T1000 (cell line): ENCODE results near the gene SLC25A11.
"Not testable (repeated sequence)": the region's sequence is repeated elsewhere in the genome, so short reads cannot be mapped to it uniquely, and the experiment has no call there.

ENCODE experiments used
- DNase-seq: peaks from one replicate; lab custom pipeline; 2025; ENCODE audit warnings: mixed read lengths; lab: John Stamatoyannopoulos, UW

SLC25A11 gene

DNA sequence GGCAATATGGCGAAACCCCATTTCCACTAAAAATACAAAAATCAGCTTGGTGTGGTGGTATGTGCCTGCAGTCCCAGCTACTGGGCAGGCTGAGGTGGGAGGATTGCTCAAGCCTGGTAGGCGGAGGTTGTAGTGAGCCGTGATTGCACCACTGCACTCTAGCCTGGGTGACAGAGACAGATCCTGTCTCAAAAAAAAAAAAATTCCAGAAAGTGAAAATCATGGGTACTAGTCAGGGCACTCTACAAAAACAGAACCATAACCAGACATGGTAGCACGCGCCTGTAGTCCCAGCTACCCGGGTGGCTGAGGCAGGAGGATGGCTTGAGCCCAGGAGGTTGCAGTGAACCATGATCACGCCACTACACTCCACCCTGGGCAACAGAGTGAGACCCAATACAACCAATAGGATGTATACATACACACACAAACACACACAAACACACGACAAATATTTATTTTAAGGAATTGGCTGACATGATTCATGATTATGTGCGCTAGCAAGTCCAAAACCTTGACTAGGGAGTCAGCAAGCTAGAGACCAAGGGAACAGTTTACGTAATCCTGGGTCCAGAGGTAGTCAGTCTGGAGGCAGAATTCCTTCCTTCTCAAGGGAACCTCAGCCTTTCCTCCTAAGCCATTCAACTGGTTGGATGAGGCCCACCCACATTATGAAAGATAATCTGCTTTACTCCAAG lies 19.3 kb downstream of the SLC25A11 start:
- no peak for DNase-seq

DNA sequence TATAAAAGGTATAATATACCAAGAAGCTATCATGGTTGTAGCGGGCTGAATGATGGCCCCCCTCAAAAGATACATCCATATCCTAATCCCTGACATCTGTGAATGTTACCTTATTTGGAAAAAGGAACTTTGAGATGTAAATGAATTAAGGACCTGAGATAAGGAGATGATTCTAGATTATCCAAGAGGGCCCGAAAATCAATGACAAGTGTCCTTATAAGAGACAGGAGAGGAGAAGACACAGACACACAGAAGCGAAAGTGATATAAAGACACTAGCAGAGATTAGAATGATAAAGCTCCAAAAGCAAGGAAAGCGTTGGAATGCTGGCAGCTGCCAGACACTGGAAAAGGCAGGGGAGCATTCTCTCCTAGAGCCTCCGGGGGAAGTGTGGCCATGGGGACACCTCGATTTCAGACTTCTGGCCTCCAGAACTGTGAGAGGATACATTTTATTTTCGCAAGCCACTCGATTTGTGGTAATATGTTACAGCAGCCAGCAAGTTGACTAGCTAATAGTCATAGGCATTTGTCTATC lies 20.3 kb downstream of the SLC25A11 start:
- no peak for DNase-seq

DNA sequence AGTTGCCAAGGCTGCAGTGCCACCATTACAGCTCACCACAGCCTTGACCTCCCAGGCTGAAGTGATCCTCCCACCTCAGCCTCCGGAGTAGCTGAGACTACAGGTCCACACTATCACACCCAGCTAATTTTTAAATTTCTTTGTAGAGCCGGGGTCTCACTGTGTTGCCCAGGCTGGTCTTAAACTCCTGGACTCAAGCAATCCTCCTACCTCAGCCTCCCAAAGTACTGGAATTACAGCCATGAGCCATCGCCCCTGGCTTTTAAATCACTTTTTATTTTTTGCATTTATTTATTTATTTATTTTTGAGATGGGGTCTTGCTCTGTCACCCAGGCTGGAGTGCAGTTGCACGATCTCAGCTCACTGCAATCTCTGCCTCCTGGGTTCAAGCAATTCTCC lies 25.3 kb downstream of the SLC25A11 start:
- DNase-seq: not testable (repeated sequence)

DNA sequence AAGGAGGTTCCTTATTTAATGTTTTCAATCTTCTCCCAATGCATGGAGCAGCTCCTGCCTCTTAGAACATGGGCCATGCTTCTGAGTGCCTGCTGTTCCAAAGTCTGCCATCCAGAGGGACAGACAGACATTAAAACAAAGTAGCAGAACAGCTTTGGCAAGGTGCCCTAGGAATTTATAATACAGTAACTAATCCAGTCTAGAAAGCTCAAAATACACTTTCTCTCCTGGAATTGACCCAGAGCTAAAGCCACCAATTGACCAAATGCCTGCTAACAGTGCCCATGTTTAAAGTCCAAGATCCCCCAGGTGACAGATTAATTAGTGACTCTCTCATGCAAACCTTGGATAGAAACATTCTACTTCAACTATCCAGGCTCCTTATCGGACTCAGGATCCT lies 25.9 kb downstream of the SLC25A11 start:
- DNase-seq: no peak

DNA sequence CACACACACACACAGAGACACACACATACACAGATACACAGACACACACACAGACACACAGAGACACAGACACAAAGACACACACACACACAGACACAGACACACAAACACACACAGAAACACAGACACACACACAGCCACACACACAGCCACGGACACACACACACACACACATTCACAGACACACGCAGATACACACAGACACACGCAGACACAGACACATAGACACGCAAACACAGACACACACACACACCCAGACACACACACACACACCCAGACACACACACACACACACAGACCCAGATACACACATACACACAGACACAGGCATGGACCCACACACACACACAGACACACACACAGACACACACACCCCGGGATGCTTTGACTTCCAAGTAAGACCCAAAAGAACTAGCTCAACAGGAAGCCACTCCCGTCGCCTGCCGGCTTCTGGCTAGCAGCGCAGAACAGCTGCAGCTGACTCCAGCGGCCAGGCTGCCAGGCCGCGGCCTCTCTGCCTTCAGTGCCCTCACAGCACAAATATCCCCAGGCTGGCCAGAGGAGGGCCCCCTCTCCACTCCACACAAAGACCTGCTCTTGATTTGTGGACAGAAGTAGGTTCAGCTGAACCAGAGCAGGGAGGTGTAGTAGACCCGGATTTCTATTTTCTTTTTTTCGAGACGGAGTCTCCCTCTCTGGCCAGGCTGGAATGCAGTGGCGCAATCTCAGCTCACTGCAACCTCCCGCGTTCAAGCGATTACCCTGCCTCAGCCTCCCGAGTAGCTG lies 30.9 kb downstream of the SLC25A11 start:
- DNase-seq: peak; percentile 47

DNA sequence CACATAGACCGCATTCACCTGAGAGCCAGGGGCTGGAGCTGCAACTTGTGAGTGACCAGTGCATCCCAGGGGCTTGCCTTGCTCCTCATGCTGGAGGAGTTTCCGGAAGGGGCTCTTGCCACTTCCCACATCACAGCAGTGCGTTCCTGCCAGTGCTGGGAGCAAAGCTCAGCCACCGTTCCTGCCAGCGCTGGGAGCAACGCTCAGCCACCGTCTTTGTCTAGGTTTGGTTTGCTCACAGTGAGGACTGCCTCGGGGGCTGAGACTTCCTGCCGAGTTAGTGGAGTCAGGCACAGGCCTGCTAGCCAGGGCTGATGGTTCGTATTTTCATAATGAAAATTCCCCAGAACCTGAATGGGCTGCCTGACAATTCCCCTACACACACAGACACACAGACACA lies 31.5 kb downstream of the SLC25A11 start:
- no peak for DNase-seq

DNA sequence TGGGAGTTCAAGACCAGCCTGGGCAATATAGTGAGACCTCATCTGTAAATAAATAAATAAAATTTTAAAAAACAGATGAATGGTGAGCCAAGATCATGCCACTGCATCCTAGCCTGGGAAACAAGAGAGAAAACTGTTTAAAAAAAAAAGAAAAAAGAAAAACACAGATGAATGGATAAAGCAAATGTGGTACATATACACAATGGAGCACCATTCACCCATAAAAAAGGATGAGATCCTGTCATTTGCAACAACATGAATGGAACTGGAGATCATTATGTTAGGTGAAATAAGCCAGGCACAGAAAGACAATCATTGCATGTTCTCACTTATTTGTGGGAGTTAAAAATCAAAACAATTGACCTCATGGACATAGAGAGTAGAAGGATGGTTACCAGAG lies 33.2 kb downstream of the SLC25A11 start:
- not testable (repeated sequence) for DNase-seq

DNA sequence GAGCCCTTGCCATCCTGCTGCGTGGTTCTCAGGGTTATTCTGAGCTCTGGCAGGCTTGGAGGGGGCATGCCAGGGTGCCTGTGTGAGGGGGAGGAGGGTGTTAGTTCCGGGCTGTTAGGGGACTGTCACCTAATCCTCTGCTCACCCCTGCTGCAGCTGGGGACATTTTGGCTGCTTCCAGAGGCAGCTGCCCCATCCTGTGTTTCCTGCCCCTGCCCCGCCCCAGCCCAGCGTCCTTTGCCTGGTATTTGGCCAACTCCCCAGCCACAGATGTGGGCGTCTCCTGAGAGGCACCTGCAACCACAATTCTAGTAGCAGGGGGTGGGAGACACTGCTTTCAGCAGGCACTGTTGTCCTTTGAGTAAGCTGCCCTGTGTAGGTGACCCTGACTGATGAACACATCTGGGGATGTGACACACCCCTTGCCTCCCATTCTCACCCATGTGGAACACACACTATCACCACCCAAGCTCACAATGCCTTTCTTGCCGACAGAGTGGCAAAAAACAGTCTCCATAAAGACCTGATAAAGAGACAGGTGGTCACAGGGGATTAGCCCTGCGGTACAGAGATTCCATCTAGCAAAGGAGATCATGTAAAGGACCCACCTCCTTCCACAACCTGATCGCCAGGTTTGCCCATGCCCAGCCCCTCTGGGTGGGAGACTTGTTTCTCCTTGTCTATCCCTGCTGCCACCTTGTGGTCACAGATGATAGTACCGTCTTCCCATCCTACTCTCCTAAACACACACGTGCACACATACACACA lies 36.6 kb downstream of the SLC25A11 start, which contains the start of gene CHRNE:
Gene CHRNE (minus strand): TSS at position 48 of the 768 bp plus-strand sequence. CDS start 35 bp downstream, at position 13.
- peak; percentile 54 for DNase-seq

DNA sequence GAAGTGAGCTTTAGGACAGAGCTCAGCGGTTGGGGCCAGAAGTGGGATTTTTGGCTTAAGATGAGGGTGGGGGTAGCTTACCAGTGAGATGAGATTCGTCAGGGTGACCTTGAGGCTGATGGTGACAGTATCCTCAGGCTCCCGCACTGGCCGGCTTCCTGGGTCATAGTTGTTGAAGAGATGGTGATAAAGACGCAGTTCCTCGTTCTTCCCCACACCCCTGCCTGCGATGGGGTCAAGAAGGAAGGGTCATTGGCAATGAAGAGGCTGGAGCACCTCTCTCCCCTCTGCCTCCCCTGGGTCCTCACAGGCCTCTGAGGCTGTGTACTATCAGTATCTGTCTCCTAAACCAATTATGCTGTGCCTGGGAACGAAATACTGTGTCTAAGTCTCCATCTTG lies 37.3 kb downstream of the SLC25A11 start:
- no peak for DNase-seq

DNA sequence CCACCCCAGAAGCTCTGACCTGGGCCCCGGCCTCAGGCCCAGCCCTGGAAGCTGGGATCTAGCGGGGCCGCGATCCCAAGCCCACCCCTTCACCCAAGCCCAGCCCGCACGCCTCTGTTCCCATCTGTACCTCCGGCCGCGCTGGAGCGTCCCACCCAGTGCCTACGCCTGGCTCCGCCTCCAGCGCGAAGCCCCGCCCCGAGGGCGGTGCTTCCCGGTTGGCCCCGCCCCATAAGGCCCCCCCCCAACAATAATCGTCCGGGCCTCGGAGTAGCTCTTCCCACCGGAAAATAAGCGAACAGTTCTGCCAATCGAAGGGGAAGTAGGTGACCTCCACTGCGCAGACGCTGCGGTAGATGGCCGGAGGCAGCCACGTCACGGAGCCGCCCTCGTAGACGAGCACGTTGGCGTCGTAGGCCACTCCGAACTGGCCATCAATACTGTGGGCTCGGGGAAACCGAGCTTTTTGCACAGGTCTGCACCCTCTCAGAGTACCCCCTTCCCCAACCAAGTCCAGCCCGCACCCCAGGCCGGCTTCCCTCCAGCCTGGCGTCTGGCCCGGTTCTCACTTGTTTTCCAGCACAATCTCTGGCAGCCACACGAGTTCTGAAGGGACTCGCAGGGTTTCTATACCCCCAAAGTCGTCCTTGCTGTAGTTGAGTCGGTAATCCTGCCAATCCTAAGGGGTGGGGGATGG lies 38.0 kb downstream of the SLC25A11 start:
- DNase-seq: no peak

DNA sequence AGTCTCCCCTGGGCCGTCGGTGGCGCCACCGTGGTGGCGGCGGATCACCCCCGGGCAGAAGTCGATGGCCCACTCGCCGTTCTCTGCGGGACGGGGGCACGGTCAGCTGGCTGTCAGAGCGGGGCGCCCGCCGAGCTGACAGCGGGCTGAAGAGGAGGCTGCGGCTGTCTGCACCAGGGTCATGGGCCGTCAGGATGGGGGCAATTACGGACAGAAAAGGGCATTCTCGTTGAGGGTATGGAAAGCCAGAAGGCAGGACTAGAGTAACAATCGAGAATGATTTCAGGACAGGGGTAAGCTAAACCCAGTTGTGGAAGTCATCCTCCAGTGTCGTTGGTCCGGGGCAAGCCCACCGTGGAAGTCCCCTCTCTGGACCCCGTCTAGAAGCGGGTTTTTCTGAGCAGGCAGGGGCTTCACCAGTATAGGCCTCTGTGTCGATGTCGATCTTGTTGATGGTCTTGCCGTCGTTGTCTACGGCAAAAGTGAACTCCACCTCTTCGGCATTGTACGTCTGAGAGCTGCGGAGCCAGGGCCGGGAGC lies 38.7 kb downstream of the SLC25A11 start:
- DNase-seq: no peak

DNA sequence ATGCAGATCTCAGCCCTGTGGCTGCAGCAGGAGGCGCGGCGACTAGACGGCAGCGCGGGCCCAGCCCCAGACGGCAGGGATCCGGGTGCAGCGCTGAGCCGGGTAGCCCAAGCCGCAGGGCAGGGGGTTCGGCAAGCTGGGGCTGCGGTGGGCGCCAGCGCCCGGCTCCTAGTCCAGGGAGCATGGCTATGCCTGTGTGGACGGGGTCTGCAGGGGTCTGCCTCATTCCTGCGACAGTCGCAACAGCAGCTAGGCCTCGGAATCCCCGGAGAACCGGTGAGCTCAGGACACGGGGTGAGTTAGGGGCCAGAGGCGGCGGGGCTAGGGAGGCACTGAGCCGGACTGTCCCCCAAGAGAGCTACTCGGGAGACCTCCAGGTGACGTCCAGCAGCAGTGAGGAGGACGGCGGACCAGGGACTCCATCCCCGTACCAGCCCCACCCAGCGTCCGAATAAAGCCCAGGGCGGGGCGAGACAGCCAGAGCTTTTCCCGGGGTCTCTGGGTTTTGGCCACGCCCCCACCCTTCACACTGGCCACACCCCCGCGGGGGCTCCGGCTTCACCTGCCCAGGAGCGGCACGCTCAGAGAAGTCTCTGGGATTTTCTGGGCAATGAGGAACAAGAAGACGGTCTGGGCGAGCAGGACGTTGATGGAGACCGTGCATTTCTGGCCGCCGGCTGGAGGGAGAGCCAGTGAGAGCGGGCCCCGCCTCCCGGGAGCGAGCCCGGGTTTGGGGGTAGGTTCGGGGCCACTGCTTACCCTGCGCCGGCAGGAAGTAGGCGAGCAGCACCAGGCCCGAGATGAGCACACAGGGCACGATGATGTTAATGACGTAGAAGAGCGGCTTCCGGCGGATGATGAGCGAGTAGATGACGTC lies 39.4 kb downstream of the SLC25A11 start:
- DNase-seq: no peak

DNA sequence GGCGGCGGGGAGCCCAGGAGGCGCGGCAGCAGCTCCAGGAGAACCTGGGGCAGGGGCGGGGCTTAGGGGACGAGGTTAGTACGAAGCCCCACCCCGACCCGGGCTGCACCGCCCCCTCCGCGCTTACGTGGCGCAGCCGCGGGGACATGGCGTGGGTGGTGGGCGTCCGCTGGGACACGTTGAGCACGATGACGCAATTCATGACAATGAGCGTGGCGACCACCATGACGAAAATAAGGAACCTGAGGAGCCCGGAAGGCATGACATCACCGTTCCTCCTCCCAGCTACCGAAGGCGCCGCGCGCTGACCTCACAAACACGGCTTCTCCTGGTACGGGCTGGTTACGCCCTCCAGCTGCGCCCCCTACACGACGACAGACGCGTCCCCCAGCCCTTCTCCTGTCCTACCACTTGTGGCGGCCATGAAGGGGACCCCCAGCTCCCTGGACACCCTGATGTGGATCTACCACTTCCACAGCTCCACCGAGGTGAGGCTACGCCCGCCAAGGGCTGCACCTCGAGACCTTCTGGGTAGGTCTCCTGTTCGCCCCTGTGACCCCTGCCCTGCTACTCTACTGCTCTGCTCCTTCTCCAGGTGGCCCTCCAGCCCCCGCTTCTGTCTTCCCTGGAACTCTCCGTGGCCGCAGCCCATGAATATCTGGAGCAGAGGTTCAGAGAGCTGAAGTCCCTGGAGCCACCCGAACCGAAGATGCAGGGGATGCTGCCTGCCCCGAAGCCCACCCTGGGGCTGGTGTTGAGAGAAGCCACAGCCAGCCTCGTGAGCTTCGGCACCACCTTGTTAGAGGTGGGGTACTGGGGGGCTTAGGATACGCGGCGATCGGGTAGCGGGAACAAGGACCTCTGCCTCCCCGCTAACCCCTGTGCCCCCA lies 40.3 kb downstream of the SLC25A11 start, which contains the start of gene C17orf107:
Gene C17orf107 (plus strand): TSS at position 196 of the 890 bp plus-strand sequence. CDS start 227 bp downstream, at position 423.
- DNase-seq: no peak

DNA sequence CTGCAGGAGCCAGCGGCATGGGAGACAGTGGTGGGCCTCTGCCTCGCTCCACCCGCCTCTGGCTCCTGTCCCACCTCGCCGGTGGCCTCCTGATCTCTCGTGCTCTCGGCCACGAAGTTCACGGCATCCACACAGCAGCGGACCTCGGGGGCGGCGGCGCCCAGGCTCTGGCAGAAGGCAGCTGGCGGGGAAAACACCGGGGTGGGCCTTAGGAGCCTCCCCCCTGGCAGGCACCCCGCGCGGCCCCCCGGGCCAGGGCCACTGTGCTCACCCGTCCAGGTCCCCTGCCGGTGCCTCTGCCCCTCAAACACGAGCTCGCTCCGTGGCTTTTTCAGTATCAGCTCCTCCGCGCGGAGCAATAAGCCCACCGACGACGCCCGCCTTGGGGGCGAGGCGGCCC lies 40.9 kb downstream of the SLC25A11 start:
- no peak for DNase-seq

DNA sequence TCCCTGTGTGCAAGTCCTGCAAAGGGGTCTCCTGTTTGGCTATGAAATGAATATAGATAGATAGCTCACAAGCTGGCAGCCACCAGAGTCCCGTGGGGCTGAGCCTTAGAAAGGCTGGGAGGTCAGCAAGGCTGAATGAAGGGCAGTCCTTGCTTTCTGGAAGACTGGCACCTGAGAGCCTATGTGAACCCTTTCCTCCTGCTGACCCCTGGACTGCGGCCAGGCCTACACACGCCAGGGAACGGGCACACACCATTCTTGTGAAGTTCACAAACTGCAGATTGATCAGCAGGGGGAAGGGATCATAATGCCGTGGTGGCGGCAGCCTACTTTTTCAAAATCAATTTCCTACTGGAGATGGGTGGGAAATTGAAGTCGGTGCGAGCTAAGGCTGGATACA lies 41.5 kb downstream of the SLC25A11 start:
- DNase-seq: no peak

DNA sequence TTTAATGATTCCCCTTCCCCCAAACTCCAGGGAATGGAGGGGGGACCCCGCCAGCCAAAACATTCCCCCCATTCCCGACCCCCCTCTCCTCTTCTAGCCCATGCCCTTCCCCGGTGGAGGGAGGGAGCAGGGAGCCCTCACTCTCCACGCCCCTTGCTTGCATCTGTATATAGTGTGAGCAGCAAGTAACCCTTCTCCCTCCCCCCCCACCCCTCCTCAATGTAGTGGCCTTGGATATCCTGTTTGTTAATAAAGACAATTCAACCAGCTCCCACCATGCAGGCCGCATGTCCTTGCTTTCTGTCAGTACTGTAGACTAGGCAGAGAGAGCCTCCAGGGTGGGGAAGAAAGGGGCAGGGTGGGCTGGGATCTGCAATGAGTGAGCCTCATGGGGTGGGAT lies 42.1 kb downstream of the SLC25A11 start:
- no peak for DNase-seq

DNA sequence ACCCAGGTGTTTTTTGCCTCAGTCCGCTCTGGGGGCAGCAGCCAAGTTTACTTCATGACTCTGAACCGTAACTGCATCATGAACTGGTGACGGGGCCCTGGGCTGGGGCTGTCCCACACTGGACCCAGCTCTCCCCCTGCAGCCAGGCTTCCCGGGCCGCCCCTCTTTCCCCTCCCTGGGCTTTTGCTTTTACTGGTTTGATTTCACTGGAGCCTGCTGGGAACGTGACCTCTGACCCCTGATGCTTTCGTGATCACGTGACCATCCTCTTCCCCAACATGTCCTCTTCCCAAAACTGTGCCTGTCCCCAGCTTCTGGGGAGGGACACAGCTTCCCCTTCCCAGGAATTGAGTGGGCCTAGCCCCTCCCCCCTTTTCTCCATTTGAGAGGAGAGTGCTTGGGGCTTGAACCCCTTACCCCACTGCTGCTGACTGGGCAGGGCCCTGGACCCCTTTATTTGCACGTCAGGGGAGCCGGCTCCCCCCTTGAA lies 42.6 kb downstream of the SLC25A11 start:
- no peak for DNase-seq

DNA sequence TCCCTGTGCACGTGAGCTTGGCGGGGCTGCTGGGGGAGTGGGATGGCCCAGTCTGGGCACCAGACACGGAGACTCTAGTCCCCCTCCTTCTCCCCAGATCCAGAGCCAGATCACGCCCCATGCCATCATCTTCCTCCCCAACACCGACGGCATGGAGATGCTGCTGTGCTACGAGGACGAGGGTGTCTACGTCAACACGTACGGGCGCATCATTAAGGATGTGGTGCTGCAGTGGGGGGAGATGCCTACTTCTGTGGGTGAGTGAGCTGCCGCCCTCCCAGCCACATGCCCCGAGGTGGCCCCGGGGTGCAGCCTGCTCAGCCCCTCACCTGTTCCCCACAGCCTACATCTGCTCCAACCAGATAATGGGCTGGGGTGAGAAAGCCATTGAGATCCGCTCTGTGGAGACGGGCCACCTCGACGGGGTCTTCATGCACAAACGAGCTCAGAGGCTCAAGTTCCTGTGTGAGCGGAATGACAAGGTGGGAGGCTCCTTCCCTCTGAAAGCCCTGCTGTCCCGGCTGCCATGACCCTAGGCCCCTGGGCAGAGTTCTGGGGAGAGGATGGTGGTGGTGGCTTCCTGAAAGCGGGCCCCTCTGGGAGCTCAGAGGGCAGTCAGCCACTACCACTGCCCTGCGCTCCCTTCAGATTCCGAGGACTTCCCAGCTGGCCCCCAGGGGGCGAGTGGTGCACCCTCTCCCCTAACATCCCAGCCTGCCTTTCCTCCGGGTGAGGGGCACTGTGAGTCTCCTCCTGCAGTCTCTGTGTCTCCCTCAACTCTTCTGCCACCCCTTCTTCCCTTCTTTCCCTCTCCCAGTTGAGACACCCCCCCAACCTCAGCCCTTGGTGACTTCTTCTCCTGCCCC lies 43.3 kb downstream of the SLC25A11 start:
- DNase-seq: no peak
